HG03039 (cell line): ENCODE results near the gene SFXN4.
"Not testable (repeated sequence)": the region's sequence is repeated elsewhere in the genome, so short reads cannot be mapped to it uniquely, and the experiment has no call there.

ENCODE experiments used
- ATAC-seq: cut with Tn5 transposase; IDR thresholded peaks from one replicate; pipeline ENCODE4 v1.9.1; 2021; ENCODE audit warnings: mild to moderate bottlenecking, moderate library complexity; ENCODE audit not compliant: unreplicated experiment

The SFXN4 gene

DNA sequence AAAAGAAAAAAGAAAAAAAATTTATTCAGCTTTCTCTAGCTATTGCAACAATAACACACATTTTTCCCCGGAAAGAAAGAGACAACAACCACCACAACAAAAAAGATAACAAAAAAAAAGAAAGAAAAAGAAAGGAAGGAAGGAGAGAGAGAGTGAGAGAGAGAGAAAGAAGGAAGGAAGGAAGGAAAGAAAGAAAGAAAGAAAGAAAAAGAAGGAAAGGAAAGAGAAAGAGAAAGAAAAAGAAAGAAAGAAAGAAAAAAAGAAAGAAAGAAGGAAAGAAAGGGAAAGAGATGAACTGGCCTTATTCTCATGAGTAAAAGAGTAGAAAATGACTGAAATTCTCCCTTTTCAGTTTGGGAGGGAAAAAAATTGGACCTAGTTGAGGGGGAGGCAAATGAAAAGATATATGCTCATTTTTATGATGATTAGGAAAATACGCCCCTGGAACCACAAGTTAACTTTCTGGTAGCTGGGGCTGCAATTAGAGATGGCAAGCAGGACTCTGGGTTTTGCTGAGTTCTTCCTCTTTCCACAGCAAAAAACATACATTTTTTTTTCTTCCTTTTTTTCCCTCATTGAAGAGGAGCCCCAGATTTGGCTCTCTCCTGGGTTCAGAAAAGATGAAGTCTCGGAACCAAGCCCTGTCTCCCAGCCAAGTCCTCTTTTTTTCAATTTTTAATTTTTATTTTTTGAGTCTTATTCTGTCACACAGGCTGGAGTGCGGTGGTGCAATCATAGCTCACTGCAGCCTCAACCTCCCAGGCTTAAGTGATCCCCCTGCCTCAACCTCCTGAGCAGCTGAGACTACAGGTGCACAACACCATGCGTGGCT, 25.7 kb upstream of the SFXN4 start:
- ATAC-seq, result no peak

GRCh38 chr10:119190353-119190752, 24.8 kb upstream of the SFXN4 start:
- ATAC-seq, result no peak

DNA sequence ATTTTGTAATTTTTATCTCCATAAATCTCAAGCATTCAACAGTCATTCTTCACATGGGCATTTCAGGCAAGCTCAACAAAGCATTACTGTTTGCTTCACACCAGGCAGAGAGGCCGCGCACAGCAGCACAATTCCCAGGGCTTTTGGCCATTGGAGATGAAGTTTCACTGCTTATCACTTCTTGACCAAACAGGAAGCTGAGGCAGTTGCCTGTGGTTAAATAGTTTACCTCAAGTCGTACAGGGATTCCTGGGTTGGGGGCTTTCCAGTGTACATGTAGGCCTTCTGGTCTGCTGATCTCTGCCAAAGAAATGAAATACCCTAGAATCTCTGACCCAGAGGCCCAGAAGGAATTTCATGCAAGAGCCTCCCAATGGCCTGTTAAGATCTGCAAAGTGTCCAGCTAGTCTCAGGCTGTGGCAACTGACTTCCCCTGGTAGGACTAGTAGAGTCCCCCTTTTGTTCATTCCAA, 24.3 kb upstream of the SFXN4 start:
- no peak for ATAC-seq

- no peak for ATAC-seq
Measured at GRCh38 chr10:119183664-119184412, 18.3 kb upstream of the SFXN4 start.

- not testable (repeated sequence) for ATAC-seq
Measured at GRCh38 chr10:119180850-119181400, 15.4 kb upstream of the SFXN4 start.

DNA sequence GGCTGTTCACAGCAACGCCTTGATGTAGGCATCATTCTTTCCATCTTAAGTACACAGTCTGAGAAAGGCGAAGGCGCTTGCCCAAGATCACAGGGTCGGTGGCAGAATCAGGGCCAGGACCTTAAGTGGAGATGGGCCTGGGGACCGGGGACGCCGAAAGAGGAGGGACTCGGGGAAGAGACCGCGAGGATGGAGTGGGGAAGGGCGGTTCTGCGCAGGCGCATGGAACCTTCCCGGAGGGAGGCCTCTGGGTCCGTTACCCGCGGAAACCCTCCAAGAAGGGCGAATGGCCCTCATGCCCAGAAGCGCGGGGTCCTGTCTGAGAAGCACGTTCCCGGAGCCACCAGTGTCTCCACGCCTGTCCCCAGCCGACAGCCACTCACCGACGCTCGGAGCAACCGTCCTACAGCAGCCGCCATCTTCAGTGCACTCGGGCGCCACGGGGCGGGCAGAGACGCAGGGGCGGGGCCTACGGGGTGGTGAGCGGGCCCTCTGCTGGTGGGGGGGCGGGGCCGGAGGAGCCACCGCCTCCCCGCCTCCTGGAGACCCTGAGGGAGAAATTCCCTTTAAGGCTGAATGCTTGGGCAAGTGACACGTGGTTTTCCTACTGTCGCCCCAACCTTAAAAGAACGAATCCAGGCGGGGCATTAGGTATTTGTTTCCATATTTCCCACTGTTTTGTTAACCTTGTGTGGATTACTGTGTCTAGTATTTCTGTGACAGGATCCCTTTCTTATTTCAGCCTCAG, 13.0 kb upstream of the SFXN4 start, which contains the start of gene PRDX3:
Gene PRDX3, minus strand, starts transcription at position 441 of the 748 bp plus-strand sequence. Its CDS starts 22 bp downstream, at position 419.
- ATAC-seq, result peak; percentile 86

- no peak for ATAC-seq
Measured at GRCh38 chr10:119177708-119178371, 12.3 kb upstream of the SFXN4 start.

GRCh38 chr10:119176166-119176565, 10.7 kb upstream of the SFXN4 start:
- ATAC-seq, result no peak

- ATAC-seq, result no peak
Measured at GRCh38 chr10:119174109-119174508, 8.6 kb upstream of the SFXN4 start.

DNA sequence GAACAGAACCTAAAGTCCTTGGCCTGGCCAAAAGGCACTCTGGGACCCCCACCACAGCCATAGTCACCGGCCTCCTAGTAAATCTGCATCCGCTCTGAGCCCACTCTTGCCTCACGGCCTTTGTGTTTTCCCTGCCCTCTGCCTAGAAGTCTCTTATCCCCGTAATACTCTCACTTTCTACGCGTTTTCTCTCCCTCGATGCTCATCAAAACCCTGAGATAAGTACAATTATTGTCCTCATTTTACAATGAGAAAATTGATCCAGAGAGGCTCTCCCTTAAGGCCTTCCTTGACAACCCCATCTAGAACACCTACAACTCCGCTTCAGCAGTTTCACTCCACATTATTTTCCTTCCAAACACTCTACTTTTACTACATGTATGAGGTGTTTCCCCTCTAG, 1.5 kb upstream of the SFXN4 start:
- no peak for ATAC-seq

- ATAC-seq, result no peak
Measured at GRCh38 chr10:119166564-119166963, 1.1 kb upstream of the SFXN4 start.

DNA sequence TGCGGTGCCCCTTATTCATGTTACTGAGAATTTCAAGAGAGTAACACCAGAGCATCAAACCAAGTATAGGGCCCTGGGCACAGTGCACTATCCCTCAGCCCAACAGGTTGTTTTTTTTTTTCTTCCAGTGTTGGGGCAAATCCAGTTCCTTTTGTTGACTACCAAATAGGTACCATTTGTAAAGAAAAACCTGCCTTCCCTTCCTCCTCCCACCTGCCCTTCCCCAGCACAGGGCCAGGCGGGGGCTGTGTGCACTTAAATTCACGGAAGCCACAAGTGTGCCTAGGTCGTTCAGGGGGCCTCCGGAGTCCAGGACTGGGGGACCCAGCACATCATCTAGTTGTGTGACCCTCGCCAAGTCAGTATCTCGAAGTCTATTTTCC, 595 bp upstream of the SFXN4 start:
- no peak for ATAC-seq

DNA sequence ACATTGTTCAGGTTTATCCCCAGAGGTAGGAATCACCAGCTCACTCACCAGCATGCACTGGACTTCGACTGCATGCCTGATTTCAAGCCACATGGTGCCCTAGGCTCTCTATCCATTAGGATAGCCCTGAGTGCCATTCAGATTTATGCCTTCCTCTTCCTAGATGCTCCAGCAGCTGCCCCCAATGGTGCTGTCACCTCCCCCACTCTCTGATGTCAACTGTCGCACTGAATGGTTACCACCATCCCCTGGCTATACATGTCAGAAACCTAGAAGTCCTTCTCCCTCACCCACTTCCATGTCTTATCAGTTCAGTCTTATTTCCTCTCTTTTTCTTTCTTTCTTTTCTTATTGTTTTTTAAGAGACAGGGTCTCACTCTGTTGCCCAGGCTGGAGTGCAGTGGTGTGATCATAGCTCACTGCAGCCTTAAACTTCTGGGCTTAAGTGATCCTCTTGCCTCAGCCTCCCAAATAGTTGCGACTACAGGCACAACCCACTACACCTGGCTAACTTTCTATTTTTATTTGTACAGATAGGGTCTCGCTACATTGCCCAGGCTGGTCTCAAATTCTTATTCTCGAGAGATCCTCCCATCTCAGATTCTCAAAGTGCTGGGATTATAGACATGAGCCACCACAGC, 2.9 kb downstream of the SFXN4 start:
- ATAC-seq, result no peak

DNA sequence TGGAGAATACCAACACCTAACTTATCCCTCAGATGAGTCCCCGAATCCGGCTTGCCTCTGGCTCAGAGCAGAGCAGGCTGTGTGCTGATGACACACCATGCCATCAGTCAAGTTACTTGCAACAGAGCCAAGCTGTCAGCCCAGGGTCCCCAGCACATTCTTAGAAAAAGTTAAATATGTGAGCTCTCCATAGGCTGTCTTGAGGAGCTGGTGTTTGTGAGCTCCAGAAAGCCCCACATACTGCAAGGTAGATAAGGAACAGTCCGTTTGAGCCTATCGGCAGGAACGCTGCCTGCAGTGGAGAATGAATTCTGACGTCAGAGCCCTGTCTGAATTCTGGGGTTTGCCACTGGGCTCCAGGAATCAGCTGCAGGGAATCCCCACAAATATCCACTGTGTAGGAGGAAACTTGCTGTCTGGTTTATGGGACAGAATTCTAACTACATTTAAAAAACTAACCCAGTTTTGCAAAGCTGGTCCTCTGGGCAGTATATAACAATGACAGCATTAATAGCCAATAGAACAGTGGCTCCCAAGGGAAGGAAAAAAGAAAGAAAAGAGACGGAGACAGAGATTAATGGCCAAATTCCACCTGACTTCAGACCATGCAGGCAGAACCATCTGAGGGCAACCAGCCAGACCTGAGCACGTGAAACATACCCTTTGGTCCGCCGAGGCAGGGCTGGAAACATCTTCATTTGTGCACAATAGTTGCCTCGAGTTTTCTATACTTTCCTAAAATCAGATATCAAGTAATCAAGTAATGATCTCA, 3.6 kb downstream of the SFXN4 start:
- ATAC-seq, result no peak

DNA sequence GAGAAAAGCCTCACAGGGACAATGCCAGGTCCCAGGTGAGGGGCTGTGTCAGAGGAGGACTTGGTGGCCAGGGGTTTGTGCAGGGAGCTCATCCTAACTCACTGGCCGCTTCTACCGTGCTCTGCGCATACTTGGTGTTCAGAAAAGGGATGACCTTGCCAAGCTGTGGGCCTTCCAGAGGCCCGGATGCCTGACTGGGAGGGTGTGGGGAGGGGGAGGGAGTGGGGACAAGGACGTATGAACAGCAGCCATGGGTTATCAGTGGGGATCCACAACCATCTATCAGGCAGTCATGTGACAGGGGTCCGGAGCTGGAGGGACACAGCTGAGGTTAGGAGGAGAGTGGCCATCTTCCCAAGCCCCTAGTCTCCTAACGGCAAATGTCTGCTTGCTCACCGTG, 6.2 kb downstream of the SFXN4 start:
- ATAC-seq, result no peak

DNA sequence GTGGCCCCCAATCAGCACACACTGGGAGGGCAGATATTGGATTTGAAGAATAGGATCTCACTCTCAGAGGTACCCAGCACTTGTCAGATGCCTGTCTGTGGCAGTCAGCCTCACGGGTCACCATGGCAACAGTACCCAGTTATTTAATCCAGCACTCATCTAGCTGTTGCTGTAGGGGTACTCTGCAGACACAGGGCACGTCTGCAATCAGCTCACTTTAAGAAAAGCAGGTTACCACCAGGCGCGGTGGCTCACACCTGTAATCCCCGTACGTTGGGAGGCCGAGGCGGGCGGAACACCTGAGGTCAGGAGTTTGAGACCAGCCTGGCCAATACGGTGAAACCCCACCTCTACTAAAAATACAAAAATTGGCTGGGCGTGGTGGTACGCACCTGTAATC, 11.9 kb downstream of the SFXN4 start:
- ATAC-seq, result no peak

- no peak for ATAC-seq
Measured at GRCh38 chr10:119153041-119153440, 12.5 kb downstream of the SFXN4 start.

DNA sequence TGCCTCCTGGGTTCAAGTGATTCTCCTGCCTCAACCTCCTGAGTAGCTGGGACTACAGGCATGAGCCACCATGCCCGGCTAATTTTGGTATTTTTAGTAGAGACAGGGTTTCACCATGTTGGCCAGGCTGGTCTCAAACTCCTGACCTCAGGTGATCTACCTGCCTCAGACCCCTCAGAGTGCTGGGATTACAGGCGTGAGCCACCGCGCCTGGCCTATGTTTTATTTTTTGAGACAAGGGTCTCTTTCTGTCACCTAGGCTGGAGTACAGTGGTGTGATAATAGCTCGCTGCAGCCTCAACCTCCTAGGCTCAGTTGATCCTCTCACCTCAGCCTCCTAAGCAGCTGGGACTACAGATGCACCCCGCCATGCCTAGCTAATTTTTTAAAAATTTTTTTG, 13.9 kb downstream of the SFXN4 start:
- ATAC-seq, result not testable (repeated sequence)

GRCh38 chr10:119149729-119150128, 15.8 kb downstream of the SFXN4 start:
- no peak for ATAC-seq
